HL-60 (cell line): Measurements from ENCODE around the gene COL4A6.

ENCODE experiments used
- GABPA ChIP-seq: IDR thresholded peaks from 2 replicates; pipeline ENCODE4 v1.6.1; 2012; ENCODE audit warnings: low read depth
- POLR2AphosphoS5 ChIP-seq: IDR thresholded peaks from 2 replicates; pipeline ENCODE4 v1.6.1; 2012; ENCODE audit warnings: low read depth
- TF ChIP-seq, protein P1 (sequence below): IDR thresholded peaks from one replicate; pipeline ENCODE4 v1.5.1; 2011; ENCODE audit warnings: low read length, control low read depth, inconsistent platforms; ENCODE audit not compliant: insufficient read depth
- TF ChIP-seq, protein P2 (sequence below): IDR thresholded peaks from 2 replicates; pipeline ENCODE4 v1.6.1; 2012; ENCODE audit warnings: low read depth; ENCODE audit not compliant: insufficient replicate concordance

DNA sequence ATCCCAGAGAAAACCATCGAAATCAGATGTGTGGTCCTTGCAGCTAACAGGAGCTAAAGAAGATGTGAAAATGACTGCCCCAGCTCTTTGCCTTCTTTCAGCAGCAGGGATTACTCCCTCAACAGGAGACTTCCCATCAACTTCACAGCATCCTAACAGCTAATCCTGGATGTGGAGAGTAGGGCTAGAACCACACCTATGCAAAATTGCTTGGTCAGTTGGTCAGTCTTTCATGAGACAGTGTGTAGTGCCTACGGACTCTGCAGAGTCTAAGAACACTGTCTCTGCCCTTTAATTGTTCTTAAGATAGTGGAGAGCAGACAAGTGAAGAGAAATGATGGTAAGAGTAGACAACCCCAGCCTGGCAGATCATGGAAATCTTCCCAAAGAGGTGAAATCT is 133.5 kb downstream of the COL4A6 start:
- TF ChIP-seq, protein P1, sequence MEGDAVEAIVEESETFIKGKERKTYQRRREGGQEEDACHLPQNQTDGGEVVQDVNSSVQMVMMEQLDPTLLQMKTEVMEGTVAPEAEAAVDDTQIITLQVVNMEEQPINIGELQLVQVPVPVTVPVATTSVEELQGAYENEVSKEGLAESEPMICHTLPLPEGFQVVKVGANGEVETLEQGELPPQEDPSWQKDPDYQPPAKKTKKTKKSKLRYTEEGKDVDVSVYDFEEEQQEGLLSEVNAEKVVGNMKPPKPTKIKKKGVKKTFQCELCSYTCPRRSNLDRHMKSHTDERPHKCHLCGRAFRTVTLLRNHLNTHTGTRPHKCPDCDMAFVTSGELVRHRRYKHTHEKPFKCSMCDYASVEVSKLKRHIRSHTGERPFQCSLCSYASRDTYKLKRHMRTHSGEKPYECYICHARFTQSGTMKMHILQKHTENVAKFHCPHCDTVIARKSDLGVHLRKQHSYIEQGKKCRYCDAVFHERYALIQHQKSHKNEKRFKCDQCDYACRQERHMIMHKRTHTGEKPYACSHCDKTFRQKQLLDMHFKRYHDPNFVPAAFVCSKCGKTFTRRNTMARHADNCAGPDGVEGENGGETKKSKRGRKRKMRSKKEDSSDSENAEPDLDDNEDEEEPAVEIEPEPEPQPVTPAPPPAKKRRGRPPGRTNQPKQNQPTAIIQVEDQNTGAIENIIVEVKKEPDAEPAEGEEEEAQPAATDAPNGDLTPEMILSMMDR, result no peak
- TF ChIP-seq POLR2AphosphoS5 (no peak), GABPA (no peak)
- TF ChIP-seq, protein P2, sequence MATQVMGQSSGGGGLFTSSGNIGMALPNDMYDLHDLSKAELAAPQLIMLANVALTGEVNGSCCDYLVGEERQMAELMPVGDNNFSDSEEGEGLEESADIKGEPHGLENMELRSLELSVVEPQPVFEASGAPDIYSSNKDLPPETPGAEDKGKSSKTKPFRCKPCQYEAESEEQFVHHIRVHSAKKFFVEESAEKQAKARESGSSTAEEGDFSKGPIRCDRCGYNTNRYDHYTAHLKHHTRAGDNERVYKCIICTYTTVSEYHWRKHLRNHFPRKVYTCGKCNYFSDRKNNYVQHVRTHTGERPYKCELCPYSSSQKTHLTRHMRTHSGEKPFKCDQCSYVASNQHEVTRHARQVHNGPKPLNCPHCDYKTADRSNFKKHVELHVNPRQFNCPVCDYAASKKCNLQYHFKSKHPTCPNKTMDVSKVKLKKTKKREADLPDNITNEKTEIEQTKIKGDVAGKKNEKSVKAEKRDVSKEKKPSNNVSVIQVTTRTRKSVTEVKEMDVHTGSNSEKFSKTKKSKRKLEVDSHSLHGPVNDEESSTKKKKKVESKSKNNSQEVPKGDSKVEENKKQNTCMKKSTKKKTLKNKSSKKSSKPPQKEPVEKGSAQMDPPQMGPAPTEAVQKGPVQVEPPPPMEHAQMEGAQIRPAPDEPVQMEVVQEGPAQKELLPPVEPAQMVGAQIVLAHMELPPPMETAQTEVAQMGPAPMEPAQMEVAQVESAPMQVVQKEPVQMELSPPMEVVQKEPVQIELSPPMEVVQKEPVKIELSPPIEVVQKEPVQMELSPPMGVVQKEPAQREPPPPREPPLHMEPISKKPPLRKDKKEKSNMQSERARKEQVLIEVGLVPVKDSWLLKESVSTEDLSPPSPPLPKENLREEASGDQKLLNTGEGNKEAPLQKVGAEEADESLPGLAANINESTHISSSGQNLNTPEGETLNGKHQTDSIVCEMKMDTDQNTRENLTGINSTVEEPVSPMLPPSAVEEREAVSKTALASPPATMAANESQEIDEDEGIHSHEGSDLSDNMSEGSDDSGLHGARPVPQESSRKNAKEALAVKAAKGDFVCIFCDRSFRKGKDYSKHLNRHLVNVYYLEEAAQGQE, result no peak
